HG03460 (cell line): ENCODE results near the gene HIVEP3.

Experiments
- ATAC-seq: cut with Tn5 transposase; IDR thresholded peaks from one replicate; pipeline ENCODE4 v1.9.1; 2021; ENCODE audit not compliant: unreplicated experiment

Gene HIVEP3

GRCh38 chr1:41894808-41895483 is 23.8 kb downstream of the HIVEP3 start:
- ATAC-seq = no peak

- no peak for ATAC-seq
Measured at GRCh38 chr1:41894101-41894807, 24.5 kb downstream of the HIVEP3 start.

- no peak for ATAC-seq
Measured at GRCh38 chr1:41892301-41892781, 26.4 kb downstream of the HIVEP3 start.

GRCh38 chr1:41891199-41891896 is 27.4 kb downstream of the HIVEP3 start:
- ATAC-seq = peak; percentile 84

- ATAC-seq = no peak
Measured at GRCh38 chr1:41890825-41891198, 27.9 kb downstream of the HIVEP3 start.

GRCh38 chr1:41889506-41890414 is 29.0 kb downstream of the HIVEP3 start:
- ATAC-seq = no peak

- no peak for ATAC-seq
Measured at GRCh38 chr1:41888756-41889155, 30.0 kb downstream of the HIVEP3 start.

GRCh38 chr1:41887365-41887764 is 31.4 kb downstream of the HIVEP3 start:
- no peak for ATAC-seq

GRCh38 chr1:41884256-41885230 is 34.2 kb downstream of the HIVEP3 start:
- no peak for ATAC-seq

- ATAC-seq = no peak
Measured at GRCh38 chr1:41883507-41883906, 35.2 kb downstream of the HIVEP3 start.

GRCh38 chr1:41882486-41882885 is 36.2 kb downstream of the HIVEP3 start:
- no peak for ATAC-seq

GRCh38 chr1:41882068-41882477 is 36.6 kb downstream of the HIVEP3 start:
- no peak for ATAC-seq

GRCh38 chr1:41880950-41881885 is 37.5 kb downstream of the HIVEP3 start:
- ATAC-seq = no peak

GRCh38 chr1:41880261-41880660 is 38.5 kb downstream of the HIVEP3 start:
- ATAC-seq = no peak

GRCh38 chr1:41879617-41880016 is 39.1 kb downstream of the HIVEP3 start:
- ATAC-seq = no peak

- no peak for ATAC-seq
Measured at GRCh38 chr1:41878911-41879310, 39.8 kb downstream of the HIVEP3 start.

- no peak for ATAC-seq
Measured at GRCh38 chr1:41878495-41878894, 40.2 kb downstream of the HIVEP3 start.

GRCh38 chr1:41876576-41877445 is 41.9 kb downstream of the HIVEP3 start:
- no peak for ATAC-seq
